GM10266 (cell line): Measurements from ENCODE around the gene TTLL9.

ENCODE experiments used
- DNase-seq: peaks from one replicate; pipeline ENCODE4 v3.0.0; 2012; ENCODE audit errors: extremely low spot score
- CTCF ChIP-seq: IDR thresholded peaks from 2 replicates; pipeline ENCODE4 v1.5.1; 2012; ENCODE audit warnings: mild to moderate bottlenecking, low read depth; ENCODE audit not compliant: control insufficient read depth, insufficient read depth; ENCODE audit errors: missing control alignments

TTLL9 gene

GRCh38 chr20:31943052-31943471, 72.6 kb downstream of the TTLL9 start:
- no peak for TF ChIP-seq CTCF
- DNase-seq: no peak

- DNase-seq: no peak
These were observed 74.9 kb downstream of the TTLL9 start for GRCh38 chr20:31945319-31945718.

GRCh38 chr20:31945785-31946184, 75.4 kb downstream of the TTLL9 start:
- TF ChIP-seq CTCF: no peak

More at GRCh38 chr20:31945319-31945718, 74.9 kb downstream of the TTLL9 start:
- TF ChIP-seq CTCF: no peak

GRCh38 chr20:31948008-31948407, 77.6 kb downstream of the TTLL9 start:
- DNase-seq: no peak
- no peak for TF ChIP-seq CTCF

More at GRCh38 chr20:31945785-31946184, 75.4 kb downstream of the TTLL9 start:
- no peak for DNase-seq

GRCh38 chr20:31949877-31950646, 79.6 kb downstream of the TTLL9 start:
- no peak for TF ChIP-seq CTCF

GRCh38 chr20:31951203-31951529, 80.7 kb downstream of the TTLL9 start:
- no peak for DNase-seq
- TF ChIP-seq CTCF: no peak

More at GRCh38 chr20:31949877-31950646, 79.6 kb downstream of the TTLL9 start:
- DNase-seq: no peak
